Activated B cell treated with CpG ODN at 0.5 μM for 24 hours (primary cell): ENCODE measurements around the gene RIPOR3. TPM values are rescaled to one million over a fixed set of nuclear protein-coding genes. Genes with fewer than 3 reads are reported as not detected.
"Not testable (repeated sequence)": the region's sequence is repeated elsewhere in the genome, so short reads cannot be mapped to it uniquely, and the experiment has no call there.

Experiments used
- ATAC-seq: fragments of 200-7000 bp; cut with Tn5 transposase; one replicate; pipeline ENCODE4 v1.10.0; 2021; ENCODE audit warnings: low read depth, mild to moderate bottlenecking, moderate library complexity
- CTCF ChIA-PET: fragments of 350-600 bp; sonication (Branson Sonifier 250); formaldehyde crosslinking; loops from one replicate; lab custom pipeline; 2021; ENCODE audit warnings: antibody characterized with exemption; lab: Charles Lee
- POLR2A ChIA-PET: fragments of 350-600 bp; sonication (Branson Sonifier 250); formaldehyde crosslinking; loops from one replicate; lab custom pipeline; 2021; ENCODE audit warnings: antibody characterized with exemption; lab: Charles Lee
- DNase-seq: peaks from one replicate; pipeline ENCODE4 v3.0.0; 2022
- H3K27ac Mint-ChIP-seq: one replicate; pipeline ENCODE4 v1.8.0; 2020; ENCODE audit warnings: mixed read lengths
- H3K27me3 Mint-ChIP-seq: one replicate; pipeline ENCODE4 v1.8.0; 2021; ENCODE audit warnings: mixed read lengths
- H3K36me3 Mint-ChIP-seq: one replicate; pipeline ENCODE4 v1.8.0; 2021; ENCODE audit warnings: low read depth, mixed read lengths
- H3K4me1 Mint-ChIP-seq: one replicate; pipeline ENCODE4 v1.8.0; 2021; ENCODE audit warnings: mixed read lengths
- H3K4me3 Mint-ChIP-seq: one replicate; pipeline ENCODE4 v1.8.0; 2020; ENCODE audit warnings: mild to moderate bottlenecking, mixed read lengths
- H3K9me3 Mint-ChIP-seq: one replicate; pipeline ENCODE4 v1.8.0; 2020; ENCODE audit warnings: mixed read lengths
- intact Hi-C: fragments of 100-400 bp; cut with micrococcal nuclease; formaldehyde crosslinking; loops from one replicate; pipeline ENCODE4 v1.15.1; 2024
- total RNA-seq: library from RNA; stranded (reverse); gene quantifications from 2 replicates; pipeline ENCODE4 v1.2.3, GENCODE V29; 2022
- TF ChIP-seq, protein P1 (sequence below): fragments of 200-600 bp; IDR thresholded peaks from one replicate; pipeline ENCODE4 v1.8.0; 2022; ENCODE audit warnings: antibody characterized with exemption, mild to moderate bottlenecking

RIPOR3 gene
- total RNA-seq, 1 donor from 2014 or later = not detected

DNA sequence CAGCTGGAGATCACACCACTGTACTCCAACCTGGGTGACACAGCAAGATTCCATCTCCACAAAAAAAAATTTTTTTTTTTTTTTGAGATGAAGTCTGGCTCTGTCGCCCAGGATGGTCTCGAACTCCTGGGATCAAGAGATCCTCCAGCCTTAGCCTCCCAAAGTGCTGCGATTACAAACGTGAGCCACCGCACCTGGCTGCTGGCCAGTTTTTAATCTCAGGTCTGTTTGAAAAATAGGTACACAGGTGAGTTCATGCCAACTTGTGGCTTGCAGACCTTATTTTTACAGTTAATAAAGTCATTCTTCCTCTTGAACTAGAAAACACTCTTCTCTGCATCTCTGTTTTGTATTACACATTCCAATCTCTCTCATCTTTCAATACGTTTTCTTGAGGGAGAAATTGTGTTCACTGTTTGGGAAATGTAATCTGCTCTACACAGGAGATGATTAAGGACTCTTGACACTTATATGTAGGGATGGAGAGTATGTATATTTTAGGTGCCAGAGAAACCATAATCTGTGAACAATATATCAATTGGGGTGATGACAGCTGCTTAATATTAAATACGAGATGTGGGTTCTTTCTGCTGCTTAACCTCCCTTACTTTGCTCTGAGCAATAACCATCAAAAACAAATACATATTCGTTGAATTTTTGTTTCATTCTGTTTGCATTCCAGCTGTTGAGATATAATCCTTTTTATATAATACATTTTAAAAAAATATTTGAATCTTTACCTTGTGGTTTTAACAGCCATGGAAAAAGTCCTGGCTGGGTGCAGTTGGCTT lies 17.7 kb upstream of the RIPOR3 start:
- POLR2A ChIA-PET = no interaction called here
- DNase-seq (no peak), ATAC-seq (no peak)
- peaks cover 34% of the 10 kb centered on the region for H3K27me3 Mint-ChIP-seq
- CTCF ChIA-PET = no interaction called here
- H3K27ac Mint-ChIP-seq = no peak overlapping the region
- H3K4me1 Mint-ChIP-seq = no peaks in the 10 kb centered on the region
- H3K9me3 Mint-ChIP-seq = no peaks in the 10 kb centered on the region
- intact Hi-C loops = no loop called here
- TF ChIP-seq, protein P1, sequence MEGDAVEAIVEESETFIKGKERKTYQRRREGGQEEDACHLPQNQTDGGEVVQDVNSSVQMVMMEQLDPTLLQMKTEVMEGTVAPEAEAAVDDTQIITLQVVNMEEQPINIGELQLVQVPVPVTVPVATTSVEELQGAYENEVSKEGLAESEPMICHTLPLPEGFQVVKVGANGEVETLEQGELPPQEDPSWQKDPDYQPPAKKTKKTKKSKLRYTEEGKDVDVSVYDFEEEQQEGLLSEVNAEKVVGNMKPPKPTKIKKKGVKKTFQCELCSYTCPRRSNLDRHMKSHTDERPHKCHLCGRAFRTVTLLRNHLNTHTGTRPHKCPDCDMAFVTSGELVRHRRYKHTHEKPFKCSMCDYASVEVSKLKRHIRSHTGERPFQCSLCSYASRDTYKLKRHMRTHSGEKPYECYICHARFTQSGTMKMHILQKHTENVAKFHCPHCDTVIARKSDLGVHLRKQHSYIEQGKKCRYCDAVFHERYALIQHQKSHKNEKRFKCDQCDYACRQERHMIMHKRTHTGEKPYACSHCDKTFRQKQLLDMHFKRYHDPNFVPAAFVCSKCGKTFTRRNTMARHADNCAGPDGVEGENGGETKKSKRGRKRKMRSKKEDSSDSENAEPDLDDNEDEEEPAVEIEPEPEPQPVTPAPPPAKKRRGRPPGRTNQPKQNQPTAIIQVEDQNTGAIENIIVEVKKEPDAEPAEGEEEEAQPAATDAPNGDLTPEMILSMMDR = no peak
- H3K4me3 Mint-ChIP-seq = no peak overlapping the region
- no peaks in the 10 kb centered on the region for H3K36me3 Mint-ChIP-seq

DNA sequence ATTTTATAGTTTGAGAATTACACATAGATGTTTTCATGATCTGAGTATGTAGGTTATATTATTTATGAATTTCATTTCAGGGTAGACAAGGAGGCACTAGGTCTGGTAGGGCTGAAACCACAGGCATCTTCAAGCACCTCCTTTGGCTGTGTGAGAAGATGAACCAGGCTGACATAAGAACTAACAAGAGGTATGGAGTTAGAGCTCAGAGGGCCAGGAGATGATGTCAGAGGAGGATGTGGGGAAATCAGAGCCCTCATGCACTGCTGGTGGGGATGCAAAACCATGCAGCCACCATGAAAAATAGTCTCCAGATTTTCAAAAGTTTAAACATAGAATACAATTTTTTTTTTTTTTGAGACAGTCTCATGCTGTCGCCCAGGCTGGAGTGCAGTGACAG lies 13.6 kb upstream of the RIPOR3 start:
- H3K9me3 Mint-ChIP-seq = no peaks in the 10 kb centered on the region
- ChIA-PET CTCF (no interaction called here), POLR2A (no interaction called here)
- no peak for DNase-seq
- TF ChIP-seq, protein P1 = no peak
- intact Hi-C loops = no loop called here
- H3K4me3 Mint-ChIP-seq = no peak overlapping the region
- peaks cover 14% of the 10 kb centered on the region for H3K27me3 Mint-ChIP-seq
- H3K36me3 Mint-ChIP-seq = no peaks in the 10 kb centered on the region
- H3K4me1 Mint-ChIP-seq = no peaks in the 10 kb centered on the region
- H3K27ac Mint-ChIP-seq = no peak overlapping the region
- no peak for ATAC-seq

DNA sequence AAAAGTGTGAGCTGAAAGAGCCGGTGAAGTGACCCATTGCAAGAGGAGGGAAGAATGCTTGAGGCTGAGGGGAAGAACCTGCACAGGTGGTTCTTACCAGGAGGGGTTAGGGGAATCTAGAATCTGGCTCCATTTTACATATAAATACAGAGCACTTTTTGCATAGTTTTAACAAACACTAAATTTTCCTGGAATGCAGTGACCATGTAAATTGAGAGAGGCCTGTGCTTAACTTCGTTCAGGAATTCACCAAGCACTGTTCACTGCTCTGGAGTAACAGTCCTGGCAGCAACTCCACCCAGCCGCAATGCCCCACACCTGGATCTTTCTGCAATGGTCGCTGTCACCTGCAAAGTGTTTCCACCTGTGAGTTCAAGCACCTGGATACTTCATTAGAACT lies 13.2 kb upstream of the RIPOR3 start:
- CTCF ChIA-PET = no interaction called here
- peaks cover 18% of the 10 kb centered on the region for H3K27me3 Mint-ChIP-seq
- TF ChIP-seq, protein P1 = no peak
- POLR2A ChIA-PET = no interaction called here
- ATAC-seq (no peak), DNase-seq (no peak)
- no peak overlapping the region for H3K27ac Mint-ChIP-seq
- H3K4me3 Mint-ChIP-seq = no peak overlapping the region
- H3K36me3 Mint-ChIP-seq = no peaks in the 10 kb centered on the region
- intact Hi-C loops = no loop called here
- no peaks in the 10 kb centered on the region for H3K9me3 Mint-ChIP-seq
- no peaks in the 10 kb centered on the region for H3K4me1 Mint-ChIP-seq

DNA sequence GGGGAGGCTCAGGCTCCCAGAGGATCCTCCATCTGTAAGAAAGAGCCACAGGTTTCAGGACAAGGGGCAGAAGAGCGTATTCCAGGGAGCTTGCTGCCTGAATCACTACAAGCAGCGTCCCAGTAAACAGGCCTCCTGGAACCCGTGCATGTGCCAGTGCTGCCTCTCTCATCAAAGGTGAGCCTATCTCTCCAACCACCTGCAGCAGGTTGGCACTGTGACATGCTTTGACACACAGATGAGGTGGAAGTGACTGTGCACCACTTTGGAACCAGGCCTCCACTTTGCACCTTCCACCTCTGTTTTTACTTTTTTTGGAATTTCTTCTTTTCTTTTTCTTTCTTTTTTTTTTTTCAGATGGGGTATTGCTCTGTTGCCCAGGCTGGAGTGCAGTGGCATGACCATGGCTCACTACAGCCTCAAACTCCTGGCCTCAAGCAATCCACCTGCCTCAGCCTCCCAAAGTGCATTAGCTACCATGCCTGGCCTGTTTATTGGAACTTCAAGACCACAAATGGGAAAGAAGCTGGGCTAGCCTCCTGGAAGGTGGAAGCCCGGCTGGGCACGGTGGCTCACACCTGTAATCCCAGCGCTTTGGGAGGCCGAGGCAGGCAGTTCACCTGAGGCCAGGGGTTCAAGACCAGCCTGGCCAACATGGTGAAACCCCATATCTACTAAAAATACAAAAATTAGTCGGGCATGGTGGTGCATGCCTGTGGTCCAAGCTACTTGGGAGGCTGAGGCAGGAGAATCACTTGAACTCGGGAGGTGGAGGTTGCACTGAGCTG lies 12.5 kb upstream of the RIPOR3 start:
- POLR2A ChIA-PET, intact Hi-C loops, H3K4me3 Mint-ChIP-seq, DNase-seq, ATAC-seq, H3K4me1 Mint-ChIP-seq, H3K9me3 Mint-ChIP-seq, H3K27ac Mint-ChIP-seq, H3K36me3 Mint-ChIP-seq: not testable (repeated sequence)
- CTCF ChIA-PET = interaction anchor here (0.6 kb wide), 1 partner anchor 43 kb away, joined by 3 read pairs; no protein-coding TSS in a partner anchor
- peaks cover 18% of the 10 kb centered on the region for H3K27me3 Mint-ChIP-seq

DNA sequence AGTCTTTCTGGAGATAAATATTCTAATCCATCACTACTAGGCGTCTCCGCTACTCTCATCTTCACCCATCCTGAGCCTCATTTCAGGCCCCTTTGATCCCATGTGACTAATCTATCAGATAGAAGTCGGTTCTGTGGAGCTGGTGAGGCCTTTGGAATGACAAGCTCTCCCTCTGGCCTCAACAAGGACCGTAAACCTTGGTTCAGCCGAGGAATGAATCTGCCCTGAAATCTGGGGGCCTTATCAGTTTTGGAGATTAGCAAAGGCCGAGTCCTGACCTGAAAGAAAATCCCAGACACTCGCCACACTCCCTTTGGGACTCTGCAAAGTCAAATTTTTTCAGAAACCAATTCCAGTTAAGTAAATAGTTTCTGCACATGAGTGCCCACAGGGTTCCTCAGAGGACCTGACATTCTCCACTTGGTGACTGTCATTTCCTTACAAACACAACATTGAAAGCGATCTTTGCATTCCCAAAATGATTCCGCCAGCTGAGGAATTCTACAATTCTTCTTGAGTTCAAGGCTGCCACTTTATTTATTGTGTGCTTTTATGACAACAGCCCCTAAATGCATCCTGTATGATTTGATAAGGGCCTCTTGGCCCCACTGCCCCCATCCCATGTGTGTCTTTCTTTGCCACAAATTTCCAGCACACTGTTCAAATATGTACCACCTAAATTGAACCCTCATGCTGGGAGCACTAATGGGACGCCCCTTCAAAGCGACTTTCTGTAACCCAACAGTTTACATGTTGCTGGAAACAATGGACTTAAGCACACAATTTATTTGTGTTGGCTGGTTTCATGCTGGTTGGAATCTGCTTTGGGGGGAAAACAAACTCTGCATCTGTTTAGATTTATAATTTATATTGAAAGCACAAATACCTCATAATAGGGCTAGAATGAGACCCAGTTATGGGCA lies 10.0 kb upstream of the RIPOR3 start:
- Mint-ChIP-seq H3K36me3 (no peaks in the 10 kb centered on the region), H3K4me1 (no peaks in the 10 kb centered on the region), H3K27me3 (peaks cover 24% of the 10 kb centered on the region), H3K4me3 (no peak overlapping the region), H3K9me3 (no peaks in the 10 kb centered on the region), H3K27ac (no peak overlapping the region)
- ChIA-PET CTCF (no interaction called here), POLR2A (no interaction called here)
- ATAC-seq (no peak), DNase-seq (no peak)
- TF ChIP-seq, protein P1 = no peak
- intact Hi-C loops = no loop called here
